Effector CD4-positive, alpha-beta T cell (primary cell): Measurements from ENCODE around the gene LRRN1.
"Not testable (repeated sequence)": the region's sequence is repeated elsewhere in the genome, so short reads cannot be mapped to it uniquely, and the experiment has no call there.

Experiments used
- DNase-seq: peaks from one replicate; pipeline ENCODE4 v3.0.0-alpha.2; 2020

Gene LRRN1

GRCh38 chr3:3815206-3815605, 16.0 kb downstream of the LRRN1 start:
- DNase-seq = no peak

GRCh38 chr3:3816034-3816433, 16.8 kb downstream of the LRRN1 start:
- no peak for DNase-seq

- no peak for DNase-seq
These were observed 18.6 kb downstream of the LRRN1 start for GRCh38 chr3:3817865-3818264.

- no peak for DNase-seq
These were observed 22.5 kb downstream of the LRRN1 start for GRCh38 chr3:3821777-3822176.

- DNase-seq = no peak
These were observed 25.8 kb downstream of the LRRN1 start for GRCh38 chr3:3825035-3825434.

GRCh38 chr3:3826521-3826920, 27.3 kb downstream of the LRRN1 start:
- no peak for DNase-seq

GRCh38 chr3:3827111-3827510, 27.9 kb downstream of the LRRN1 start:
- DNase-seq = no peak

- not testable (repeated sequence) for DNase-seq
These were observed 29.2 kb downstream of the LRRN1 start for GRCh38 chr3:3828417-3828816.

GRCh38 chr3:3836845-3837244, 37.6 kb downstream of the LRRN1 start:
- DNase-seq = no peak

- DNase-seq = no peak
These were observed 43.1 kb downstream of the LRRN1 start for GRCh38 chr3:3842356-3842755.

GRCh38 chr3:3847994-3848922, 49.0 kb downstream of the LRRN1 start:
- no peak for DNase-seq

- DNase-seq = no peak
These were observed 49.7 kb downstream of the LRRN1 start for GRCh38 chr3:3848923-3849275.

- no peak for DNase-seq
These were observed 52.5 kb downstream of the LRRN1 start for GRCh38 chr3:3851621-3852323.

GRCh38 chr3:3853544-3853943, 54.3 kb downstream of the LRRN1 start:
- no peak for DNase-seq

GRCh38 chr3:3855056-3855455, 55.8 kb downstream of the LRRN1 start:
- no peak for DNase-seq

GRCh38 chr3:3860235-3860634, 61.0 kb downstream of the LRRN1 start:
- no peak for DNase-seq

GRCh38 chr3:3862534-3862933, 63.3 kb downstream of the LRRN1 start:
- no peak for DNase-seq

GRCh38 chr3:3875491-3875890, 76.3 kb downstream of the LRRN1 start:
- no peak for DNase-seq

- no peak for DNase-seq
These were observed 81.8 kb downstream of the LRRN1 start for GRCh38 chr3:3881050-3881449.

- not testable (repeated sequence) for DNase-seq
These were observed 88.1 kb downstream of the LRRN1 start for GRCh38 chr3:3887311-3887710.

- no peak for DNase-seq
These were observed 94.4 kb downstream of the LRRN1 start for GRCh38 chr3:3893590-3893989.
